Neuronal stem cell (in vitro differentiated cells): ENCODE measurements around the gene PARD6B.
"Not testable (repeated sequence)": the region's sequence is repeated elsewhere in the genome, so short reads cannot be mapped to it uniquely, and the experiment has no call there.

Experiments
- DNase-seq: peaks from one replicate; pipeline ENCODE4 v3.0.0-alpha.2; 2013; ENCODE audit warnings: low spot score
- H2AFZ ChIP-seq: one replicate; pipeline ENCODE4 v1.6.1; 2013; ENCODE audit warnings: mild to moderate bottlenecking, low read length, inconsistent platforms
- H2AK5ac ChIP-seq: 2 replicates; pipeline ENCODE4 v1.6.1; 2013; ENCODE audit warnings: low read depth, mild to moderate bottlenecking, inconsistent platforms, low read length, moderate library complexity, mixed read lengths
- H2BK120ac ChIP-seq: 2 replicates; pipeline ENCODE4 v1.6.1; 2013; ENCODE audit warnings: low read depth, mild to moderate bottlenecking, inconsistent platforms, low read length, moderate library complexity, mixed read lengths
- H2BK12ac ChIP-seq: one replicate; pipeline ENCODE4 v1.6.1; 2013; ENCODE audit warnings: low read length, inconsistent platforms
- H2BK15ac ChIP-seq: 2 replicates; pipeline ENCODE4 v1.6.1; 2013; ENCODE audit warnings: mild to moderate bottlenecking, low read length, inconsistent platforms, mixed read lengths
- H2BK5ac ChIP-seq: one replicate; pipeline ENCODE4 v1.6.1; 2013; ENCODE audit warnings: inconsistent platforms, mild to moderate bottlenecking, low read length, moderate library complexity
- H3K14ac ChIP-seq: one replicate; pipeline ENCODE4 v1.6.1; 2013; ENCODE audit warnings: low read length, inconsistent platforms
- H3K18ac ChIP-seq: 2 replicates; pipeline ENCODE4 v1.6.1; 2013; ENCODE audit warnings: low read length, inconsistent platforms
- H3K23ac ChIP-seq: 2 replicates; pipeline ENCODE4 v1.6.1; 2013; ENCODE audit warnings: low read depth, mild to moderate bottlenecking, mixed read lengths, low read length, inconsistent platforms; ENCODE audit not compliant: poor library complexity
- H3K27ac ChIP-seq: replicated peaks from 3 replicates; pipeline ENCODE4 v1.5.1; 2013; ENCODE audit warnings: low read length, inconsistent platforms
- H3K27me3 ChIP-seq, 3 experiments: 2 replicates each; pipeline ENCODE4 v1.6.1; 2013; ENCODE audit warnings: low read length in 3 of 3, mild to moderate bottlenecking in 2 of 3, inconsistent platforms in 1 of 3, low read depth in 1 of 3, mixed read lengths in 1 of 3, moderate library complexity in 1 of 3; ENCODE audit not compliant: control insufficient read depth in 3 of 3, insufficient read depth in 3 of 3
- H3K36me3 ChIP-seq, 2 donors: replicated peaks in 1 of 2; 2 replicates each; pipeline ENCODE4 v1.6.1; 2013; ENCODE audit warnings: low read length in 2 of 2; ENCODE audit not compliant: control insufficient read depth in 2 of 2, insufficient read depth in 2 of 2
- H3K4ac ChIP-seq: 2 replicates; pipeline ENCODE4 v1.6.1; 2013; ENCODE audit warnings: inconsistent platforms, mild to moderate bottlenecking, low read length, moderate library complexity
- H3K4me1 ChIP-seq, 2 donors: 1 replicate in 1 of 2; 2 replicates in 1 of 2; pipeline ENCODE4 v1.6.1; 2013; ENCODE audit warnings: low read length in 2 of 2, low read depth in 1 of 2; ENCODE audit not compliant: control insufficient read depth in 2 of 2, insufficient read depth in 1 of 2
- H3K4me2 ChIP-seq: one replicate; pipeline ENCODE4 v1.6.1; 2013; ENCODE audit warnings: mild to moderate bottlenecking, low read length, inconsistent platforms; ENCODE audit not compliant: insufficient read depth, poor library complexity, severe bottlenecking
- H3K4me3 ChIP-seq, 2 donors: 2 replicates each; pipeline ENCODE4 v1.5.1; 2013; ENCODE audit warnings: low read length in 2 of 2, mild to moderate bottlenecking in 2 of 2, inconsistent platforms in 1 of 2, moderate library complexity in 1 of 2
- H3K79me1 ChIP-seq: one replicate; pipeline ENCODE4 v1.6.1; 2013; ENCODE audit warnings: low read depth, mild to moderate bottlenecking, inconsistent platforms, low read length, moderate library complexity
- H3K9ac ChIP-seq: one replicate; pipeline ENCODE4 v1.6.1; 2013; ENCODE audit warnings: mild to moderate bottlenecking, low read depth, low read length, inconsistent platforms; ENCODE audit not compliant: poor library complexity
- H3K9me3 ChIP-seq, 2 donors: replicated peaks in 1 of 2; 2 replicates each; pipeline versions ENCODE3 to v1.6.1; 2013; ENCODE audit warnings: low read length in 2 of 2, mild to moderate bottlenecking in 2 of 2, inconsistent platforms in 1 of 2, low read depth in 1 of 2, mixed read lengths in 1 of 2, moderate library complexity in 1 of 2; ENCODE audit not compliant: control insufficient read depth in 2 of 2, insufficient read depth in 1 of 2
- H4K8ac ChIP-seq: one replicate; pipeline ENCODE4 v1.6.1; 2013; ENCODE audit warnings: low read depth, mild to moderate bottlenecking, inconsistent platforms, low read length, moderate library complexity
- H4K91ac ChIP-seq: one replicate; pipeline ENCODE4 v1.6.1; 2013; ENCODE audit warnings: low read length, low read depth, mild to moderate bottlenecking, inconsistent platforms; ENCODE audit not compliant: poor library complexity
- WGBS, 2 donors: extraction: QIAGEN DNeasy Blood & Tissue Kit; methylation state at CpG; one replicate each; pipeline ENCODE4 v1.1.7; 2013; ENCODE audit warnings: missing lambda C conversion rate in 2 of 2, mixed read lengths in 1 of 2; ENCODE audit not compliant: insufficient read length in 2 of 2, insufficient replicate concordance in 1 of 2; ENCODE audit errors: extremely low coverage in 2 of 2; 5-methylcytosine and 5-hydroxymethylcytosine counted together

PARD6B gene

GRCh38 chr20:50789968-50790650 lies 58.7 kb downstream of the PARD6B start:
- Histone ChIP-seq H3K4me1 (peaks cover 6 to 13% of the 10 kb centered on the region in 2 donors), H3K36me3 (no peaks in the 10 kb centered on the region), H3K79me1 (no peaks in the 10 kb centered on the region), H2AK5ac (no peak overlapping the region), H3K27ac (no peak overlapping the region), H3K18ac (peak overlapping the region; percentile 53), H3K27me3 (no peaks in the 10 kb centered on the region), H2AFZ (peak overlapping the region; percentile 86), H3K4me3 (no peak overlapping the region), H3K9me3 (no peaks in the 10 kb centered on the region), H3K14ac (no peak overlapping the region), H2BK15ac (peak overlapping the region; percentile 23), H4K8ac (no peak overlapping the region), H3K9ac (no peak overlapping the region), H3K23ac (peak overlapping the region; percentile 25), H2BK120ac (peak overlapping the region; percentile 2), H2BK5ac (no peak overlapping the region), H3K4ac (no peak overlapping the region), H2BK12ac (no peak overlapping the region), H4K91ac (no peak overlapping the region), H3K4me2 (no peak overlapping the region)
- no CpG with 5 or more reads among the region's 11 CpGs for WGBS, 2 donors
- DNase-seq = no peak

DNA sequence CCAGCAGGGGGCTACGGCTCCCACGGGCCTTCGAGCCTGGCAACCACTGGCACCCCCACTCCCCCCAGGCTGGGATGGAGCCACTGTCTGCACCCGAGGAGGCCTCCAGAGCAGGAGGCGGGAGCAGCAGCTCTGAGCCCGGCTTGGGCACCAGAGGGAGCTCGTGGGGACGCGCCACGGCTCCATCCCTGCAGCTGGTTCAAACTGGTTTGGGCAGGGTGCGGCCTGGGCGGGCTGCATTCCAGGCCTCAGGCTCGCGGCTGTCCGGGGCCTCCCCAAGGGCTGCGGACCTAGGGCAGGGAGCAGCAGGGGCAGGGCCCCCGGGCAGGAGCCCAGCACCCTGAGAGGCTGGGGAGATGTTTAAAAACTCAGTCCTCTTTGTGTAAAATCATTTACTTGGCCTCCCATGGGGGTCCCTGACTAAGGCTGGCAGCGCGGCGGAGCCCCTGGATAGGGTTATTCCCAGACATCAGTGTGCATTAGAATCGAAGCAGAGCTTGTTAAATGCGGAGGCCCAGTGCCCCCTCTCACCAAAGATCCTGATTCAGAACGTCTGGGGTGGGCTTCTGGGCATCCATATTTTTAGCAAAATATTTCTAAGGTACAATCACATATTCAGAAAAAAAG lies 59.4 kb downstream of the PARD6B start:
- H3K9me3 ChIP-seq = no peaks in the 10 kb centered on the region
- no peak overlapping the region for H4K8ac ChIP-seq
- peak overlapping the region; percentile 88 for H3K18ac ChIP-seq
- H3K4me1 ChIP-seq = peaks cover 6 to 13% of the 10 kb centered on the region in 2 donors
- H2AFZ ChIP-seq = peak overlapping the region; percentile 86
- H3K36me3 ChIP-seq = no peaks in the 10 kb centered on the region
- H3K23ac ChIP-seq = peak overlapping the region; percentile 25
- no peak overlapping the region for H3K4me3 ChIP-seq
- no peak overlapping the region for H3K4ac ChIP-seq
- DNase-seq = peak; percentile 76
- H2BK120ac ChIP-seq = peak overlapping the region; percentile 2
- peak overlapping the region; percentile 49 for H3K27ac ChIP-seq
- no peaks in the 10 kb centered on the region for H3K27me3 ChIP-seq
- WGBS, 2 donors = no CpG with 5 or more reads among the region's 23 CpGs
- no peak overlapping the region for H3K14ac ChIP-seq
- peak overlapping the region; percentile 23 for H2BK15ac ChIP-seq
- H2AK5ac ChIP-seq = no peak overlapping the region
- no peaks in the 10 kb centered on the region for H3K79me1 ChIP-seq
- H3K9ac ChIP-seq = no peak overlapping the region
- H3K4me2 ChIP-seq = no peak overlapping the region
- H2BK12ac ChIP-seq = no peak overlapping the region
- H2BK5ac ChIP-seq = no peak overlapping the region
- H4K91ac ChIP-seq = no peak overlapping the region

DNA sequence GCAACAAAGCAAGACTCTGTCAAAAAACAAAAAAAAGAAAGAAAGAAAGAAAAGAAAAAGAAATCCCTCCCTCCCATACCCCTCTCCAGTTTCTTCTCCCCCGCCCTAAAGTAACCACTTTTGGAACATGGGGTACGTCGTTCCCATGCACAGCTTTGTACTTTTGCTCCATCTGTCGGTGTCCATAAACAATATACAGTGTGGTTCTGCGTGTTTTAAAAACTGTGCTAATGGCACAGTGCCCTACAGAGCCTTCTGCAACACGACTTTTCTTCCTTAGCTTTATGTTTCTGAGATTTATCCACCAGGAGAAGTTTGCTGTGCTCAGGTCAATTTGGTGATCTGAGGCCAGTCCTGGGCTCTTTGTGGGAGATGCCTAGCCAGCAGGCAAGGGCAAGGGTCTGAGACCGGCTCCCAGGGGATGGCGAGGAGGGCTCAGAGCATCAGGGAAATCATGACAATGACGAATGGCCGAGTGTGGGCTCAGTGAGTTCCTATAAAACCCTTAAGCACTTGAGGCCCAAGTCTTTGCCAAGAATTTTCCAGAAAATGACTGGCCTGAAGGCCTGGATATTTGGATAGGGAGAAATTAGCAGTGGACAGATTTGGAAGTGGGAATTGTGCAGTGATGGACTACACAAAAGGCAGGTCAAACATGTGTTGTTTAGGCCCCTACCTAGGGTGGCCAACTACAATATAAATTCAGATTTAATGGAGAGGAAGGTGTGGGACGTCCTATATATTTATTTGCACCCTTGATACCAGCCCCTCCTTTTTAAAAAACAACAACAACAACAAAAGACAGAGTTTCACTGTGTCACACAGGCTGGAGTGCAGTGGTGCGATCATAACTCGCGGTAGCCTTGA lies 61.6 kb downstream of the PARD6B start:
- no peak overlapping the region for H3K23ac ChIP-seq
- H3K14ac ChIP-seq = no peak overlapping the region
- H3K27me3 ChIP-seq = no peaks in the 10 kb centered on the region
- no peak overlapping the region for H3K9ac ChIP-seq
- no peak overlapping the region for H3K4me3 ChIP-seq
- H3K27ac ChIP-seq = no peak overlapping the region
- WGBS, 2 donors = no CpG with 5 or more reads among the region's 14 CpGs
- no peak overlapping the region for H2BK12ac ChIP-seq
- H3K4ac ChIP-seq = no peak overlapping the region
- no peaks in the 10 kb centered on the region for H3K36me3 ChIP-seq
- no peak overlapping the region for H3K4me2 ChIP-seq
- peak overlapping the region; percentile 73 for H2AK5ac ChIP-seq
- H3K4me1 ChIP-seq = peaks cover 6 to 13% of the 10 kb centered on the region in 2 donors
- no peak overlapping the region for H2BK5ac ChIP-seq
- no peak overlapping the region for H4K8ac ChIP-seq
- DNase-seq = no peak
- H4K91ac ChIP-seq = no peak overlapping the region
- H3K18ac ChIP-seq = peak overlapping the region; percentile 41
- H3K9me3 ChIP-seq = no peaks in the 10 kb centered on the region
- H3K79me1 ChIP-seq = no peaks in the 10 kb centered on the region
- peak overlapping the region; percentile 69 for H2AFZ ChIP-seq
- no peak overlapping the region for H2BK15ac ChIP-seq
- H2BK120ac ChIP-seq = no peak overlapping the region

DNA sequence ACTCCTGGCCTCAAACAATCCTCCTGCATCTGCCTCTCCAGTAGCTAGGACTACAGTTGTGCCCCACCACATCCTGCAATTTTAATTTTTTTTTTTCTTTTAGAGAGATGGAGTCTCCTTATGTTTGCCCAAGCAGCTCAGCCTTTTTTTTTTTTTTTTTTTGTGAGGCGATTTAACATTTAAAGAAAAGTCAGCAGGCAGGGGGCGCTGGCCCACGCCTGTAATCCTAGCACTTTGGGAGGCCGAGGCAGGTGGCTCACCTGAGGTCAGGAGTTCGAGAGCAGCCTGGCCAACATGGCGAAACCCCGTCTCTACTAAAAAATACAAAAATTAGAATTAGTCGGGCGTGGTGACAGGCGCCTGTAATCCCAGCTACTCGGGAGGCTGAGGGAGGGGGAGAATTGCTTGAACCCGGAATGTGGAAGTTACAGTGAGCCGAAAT lies 62.2 kb downstream of the PARD6B start:
- H4K91ac ChIP-seq, H3K14ac ChIP-seq, H3K36me3 ChIP-seq, H3K27me3 ChIP-seq, H3K79me1 ChIP-seq, H3K23ac ChIP-seq, H3K4me3 ChIP-seq, H3K27ac ChIP-seq, H3K4ac ChIP-seq, H4K8ac ChIP-seq, H2AK5ac ChIP-seq, H3K9me3 ChIP-seq, H2AFZ ChIP-seq, H3K9ac ChIP-seq, H2BK12ac ChIP-seq, H2BK5ac ChIP-seq, DNase-seq, H2BK120ac ChIP-seq, H3K4me2 ChIP-seq, H3K18ac ChIP-seq, H2BK15ac ChIP-seq: not testable (repeated sequence)
- WGBS, 2 donors = no CpG with 5 or more reads among the region's 13 CpGs
- peaks cover 5 to 10% of the 10 kb centered on the region in 2 donors for H3K4me1 ChIP-seq
